COLO829 (cell line): ENCODE results near the gene PTPRD.
"Not testable (repeated sequence)": the region's sequence is repeated elsewhere in the genome, so short reads cannot be mapped to it uniquely, and the experiment has no call there.

Source experiments
- DNase-seq: peaks from one replicate; pipeline ENCODE4 v3.0.0; 2012; ENCODE audit warnings: low spot score

Gene PTPRD

GRCh38 chr9:9498846-9499245, 1114.0 kb downstream of the PTPRD start:
- DNase-seq: no peak

GRCh38 chr9:9498128-9498527, 1114.7 kb downstream of the PTPRD start:
- DNase-seq: no peak

- DNase-seq: no peak
These were observed 1118.5 kb downstream of the PTPRD start for GRCh38 chr9:9494336-9494735.

GRCh38 chr9:9492506-9492905, 1120.3 kb downstream of the PTPRD start:
- no peak for DNase-seq

GRCh38 chr9:9489183-9489582, 1123.6 kb downstream of the PTPRD start:
- DNase-seq: peak; percentile 3

GRCh38 chr9:9483175-9483574, 1129.6 kb downstream of the PTPRD start:
- no peak for DNase-seq

GRCh38 chr9:9478741-9479140, 1134.1 kb downstream of the PTPRD start:
- no peak for DNase-seq

- DNase-seq: peak; percentile 5
These were observed 1143.5 kb downstream of the PTPRD start for GRCh38 chr9:9469271-9469670.

- DNase-seq: not testable (repeated sequence)
These were observed 1170.9 kb downstream of the PTPRD start for GRCh38 chr9:9441874-9442273.

- DNase-seq: peak; percentile 60
These were observed 1175.2 kb downstream of the PTPRD start for GRCh38 chr9:9437641-9438040.

- not testable (repeated sequence) for DNase-seq
These were observed 1186.3 kb downstream of the PTPRD start for GRCh38 chr9:9426454-9426853.

GRCh38 chr9:9412241-9412640, 1200.6 kb downstream of the PTPRD start:
- no peak for DNase-seq

GRCh38 chr9:9410736-9411135, 1202.1 kb downstream of the PTPRD start:
- DNase-seq: no peak

GRCh38 chr9:9399982-9400381, 1212.8 kb downstream of the PTPRD start:
- no peak for DNase-seq

- DNase-seq: peak; percentile 9
These were observed 1216.3 kb downstream of the PTPRD start for GRCh38 chr9:9396518-9396917.

GRCh38 chr9:9395539-9395938, 1217.3 kb downstream of the PTPRD start:
- no peak for DNase-seq

- no peak for DNase-seq
These were observed 1220.0 kb downstream of the PTPRD start for GRCh38 chr9:9392755-9393154.

GRCh38 chr9:9389904-9390303, 1222.9 kb downstream of the PTPRD start:
- DNase-seq: no peak

- DNase-seq: no peak
These were observed 1225.2 kb downstream of the PTPRD start for GRCh38 chr9:9387511-9388115.

GRCh38 chr9:9362332-9362731, 1250.5 kb downstream of the PTPRD start:
- no peak for DNase-seq

GRCh38 chr9:9352877-9353481, 1259.8 kb downstream of the PTPRD start:
- no peak for DNase-seq

- DNase-seq: peak; percentile 6
These were observed 1271.6 kb downstream of the PTPRD start for GRCh38 chr9:9341203-9341602.

- DNase-seq: no peak
These were observed 1275.7 kb downstream of the PTPRD start for GRCh38 chr9:9337129-9337528.

GRCh38 chr9:9326749-9327148, 1286.1 kb downstream of the PTPRD start:
- DNase-seq: no peak
